ENCODE measurements around the gene SHROOM3. TPM values are rescaled to one million over a fixed set of nuclear protein-coding genes. Genes with fewer than 3 reads are reported as not detected.
"Not testable (repeated sequence)": the region's sequence is repeated elsewhere in the genome, so short reads cannot be mapped to it uniquely, and the experiment has no call there.

Gene SHROOM3
- total and polyA plus RNA-seq, 2 of the 13 experiments (the other 11 are each of a cell fraction or from before 2014, with no cell fraction given), result 0.01 TPM; not detected in 1

- 90% methylated on average over 57 of the region's 79 CpGs for WGBS (ENCODE audit: low lambda C conversion rate)
- H3K4me2 ChIP-seq (ENCODE audit: low read depth, low read length), result no peak within 1 kb of the TSS
- no peak within 1 kb of the TSS for H3K4me3 ChIP-seq (replicated peaks in 1 of 3; ENCODE audit: insufficient read depth in 1 of 3, low read depth in 2 of 3, low read length in 3 of 3)
- H4K20me1 ChIP-seq (ENCODE audit: insufficient read depth, low read length), result no peaks in the 10 kb centered on the region
- ChIA-PET CTCF (ENCODE audit: low intra/inter-chr PET ratio, low total read pairs) (no interaction called here), POLR2A (no interaction called here)
- no peak within 1 kb of the TSS for H3K27ac ChIP-seq (ENCODE audit: extremely low read length, insufficient read depth, low read length)
- FAIRE-seq (no peak), ATAC-seq (no peak), DNase-seq (ENCODE audit: low spot score) (no peak)
- no peaks in the 10 kb centered on the region for H3K9me3 ChIP-seq (ENCODE audit: low read length)
- H3K27me3 ChIP-seq (ENCODE audit: control insufficient read depth in 1 of 2, insufficient read depth in 2 of 2, low read length in 2 of 2), result no peaks in the 10 kb centered on the region
- in situ Hi-C loops (cut with HindIII; ENCODE audit: extremely low pct_ligation_motif_present, low pct_unique_long_range_greater_than_20kb), result no loop called here
- no peak for TF ChIP-seq RARA (CRISPR knock-in tag; IDR thresholded peaks at IDR 0.05)
- no peak for TF ChIP-seq ZSCAN5A (CRISPR knock-in tag; IDR thresholded peaks at IDR 0.05; ENCODE audit: borderline replicate concordance)
- no peak for TF ChIP-seq IRX3 (CRISPR knock-in tag; IDR thresholded peaks at IDR 0.05; ENCODE audit: borderline replicate concordance, low read depth)
- TF ChIP-seq ZNF230 (CRISPR knock-in tag; IDR thresholded peaks at IDR 0.05), result no peak
- no peak for TF ChIP-seq MAFG (CRISPR knock-in tag; IDR thresholded peaks at IDR 0.05)
- TF ChIP-seq ZNF143 (CRISPR knock-in tag; IDR thresholded peaks at IDR 0.05), result no peak
- no peak for TF ChIP-seq ESRRA (CRISPR knock-in tag; IDR thresholded peaks at IDR 0.05; ENCODE audit: low read depth)
- no peak for TF ChIP-seq NR3C1 (CRISPR knock-in tag; IDR thresholded peaks at IDR 0.05)
- no peak for TF ChIP-seq ZEB1 (IDR thresholded peaks at IDR 0.05; ENCODE audit: insufficient replicate concordance, low read depth)
- no peak for TF ChIP-seq ZNF44 (CRISPR knock-in tag; IDR thresholded peaks at IDR 0.05)
- no peak for TF ChIP-seq IRF1 (CRISPR knock-in tag; IDR thresholded peaks at IDR 0.05; ENCODE audit: low read depth)
- BruUV-seq (replicated peaks), result no TSS peak
- no peak within 1 kb of the TSS for H2AFZ ChIP-seq (ENCODE audit: low read length)
- H3K9ac ChIP-seq (ENCODE audit: insufficient read depth, low read depth, low read length), result no peak within 1 kb of the TSS
- H3K36me3 ChIP-seq (replicated peaks in 1 of 2; ENCODE audit: control insufficient read depth in 1 of 2, insufficient read depth in 2 of 2, low read length in 2 of 2), result no peaks in the 10 kb centered on the region
- H3K4me1 ChIP-seq (ENCODE audit: insufficient read depth, low read length), result no peaks in the 10 kb centered on the region
- intact Hi-C loops (cut with micrococcal nuclease; ENCODE audit: unreplicated experiment), result no loop called here
- no peaks in the 10 kb centered on the region for H3K79me2 ChIP-seq (ENCODE audit: insufficient read depth, low read length)
Measured at GRCh38 chr4:76420762-76421581, 14.1 kb upstream of the SHROOM3 start, which contains the start of gene CCDC158. TSS of gene CCDC158 (minus strand) at chr4:76421141. CDS start at chr4:76403207, 17,934 bp downstream.

GRCh38 chr4:76423159-76423558, 11.9 kb upstream of the SHROOM3 start:
- H3K79me2 ChIP-seq (ENCODE audit: insufficient read depth, low read length); H3K4me2 ChIP-seq (ENCODE audit: low read depth, low read length); H3K36me3 ChIP-seq (replicated peaks in 1 of 2; ENCODE audit: control insufficient read depth in 1 of 2, insufficient read depth in 2 of 2, low read length in 2 of 2); H3K9ac ChIP-seq (ENCODE audit: insufficient read depth, low read depth, low read length); H3K4me3 ChIP-seq (replicated peaks in 1 of 3; ENCODE audit: insufficient read depth in 1 of 3, low read depth in 2 of 3, low read length in 3 of 3); POLR2A ChIA-PET; H4K20me1 ChIP-seq (ENCODE audit: insufficient read depth, low read length); H3K27me3 ChIP-seq (ENCODE audit: control insufficient read depth in 1 of 2, insufficient read depth in 2 of 2, low read length in 2 of 2); H3K27ac ChIP-seq (ENCODE audit: extremely low read length, insufficient read depth, low read length); BruUV-seq (replicated peaks); H3K4me1 ChIP-seq (ENCODE audit: insufficient read depth, low read length); intact Hi-C loops (cut with micrococcal nuclease; ENCODE audit: unreplicated experiment); DNase-seq (ENCODE audit: low spot score); H3K9me3 ChIP-seq (ENCODE audit: low read length); in situ Hi-C loops (cut with HindIII; ENCODE audit: extremely low pct_ligation_motif_present, low pct_unique_long_range_greater_than_20kb); CTCF ChIA-PET (ENCODE audit: low intra/inter-chr PET ratio, low total read pairs); FAIRE-seq; ATAC-seq; H2AFZ ChIP-seq (ENCODE audit: low read length): not testable (repeated sequence)
- WGBS (ENCODE audit: low lambda C conversion rate), result 100% methylated on average over 3 of the region's 27 CpGs

All from HepG2 (cell line).